HG03108 (cell line): Measurements from ENCODE around the gene PNMA6F.
"Not testable (repeated sequence)": the region's sequence is repeated elsewhere in the genome, so short reads cannot be mapped to it uniquely, and the experiment has no call there.

Experiments
- ATAC-seq: cut with Tn5 transposase; IDR thresholded peaks from one replicate; pipeline ENCODE4 v1.9.1; 2021; ENCODE audit warnings: moderate library complexity; ENCODE audit not compliant: unreplicated experiment

The PNMA6F gene

GRCh38 chrX:153303276-153304262 is 18.0 kb downstream of the PNMA6F start:
- ATAC-seq = no peak

- no peak for ATAC-seq
Measured at GRCh38 chrX:153302796-153303195, 18.8 kb downstream of the PNMA6F start.

- ATAC-seq = no peak
Measured at GRCh38 chrX:153301746-153302145, 19.8 kb downstream of the PNMA6F start.

GRCh38 chrX:153299855-153300254 is 21.7 kb downstream of the PNMA6F start:
- ATAC-seq = no peak

- no peak for ATAC-seq
Measured at GRCh38 chrX:153297376-153297775, 24.2 kb downstream of the PNMA6F start.

- ATAC-seq = not testable (repeated sequence)
Measured at GRCh38 chrX:153293485-153294071, 28.0 kb downstream of the PNMA6F start.

GRCh38 chrX:153288807-153289206 is 32.8 kb downstream of the PNMA6F start:
- ATAC-seq = not testable (repeated sequence)

GRCh38 chrX:153285678-153286077 is 35.9 kb downstream of the PNMA6F start:
- ATAC-seq = not testable (repeated sequence)

- ATAC-seq = not testable (repeated sequence)
Measured at GRCh38 chrX:153283982-153284381, 37.6 kb downstream of the PNMA6F start.

GRCh38 chrX:153281784-153282183 is 39.8 kb downstream of the PNMA6F start:
- ATAC-seq = not testable (repeated sequence)

- ATAC-seq = not testable (repeated sequence)
Measured at GRCh38 chrX:153279304-153279703, 42.3 kb downstream of the PNMA6F start.

GRCh38 chrX:153276049-153276448 is 45.5 kb downstream of the PNMA6F start:
- ATAC-seq = not testable (repeated sequence)

- not testable (repeated sequence) for ATAC-seq
Measured at GRCh38 chrX:153275418-153275817, 46.1 kb downstream of the PNMA6F start.

- not testable (repeated sequence) for ATAC-seq
Measured at GRCh38 chrX:153272584-153272983, 49.0 kb downstream of the PNMA6F start.

- not testable (repeated sequence) for ATAC-seq
Measured at GRCh38 chrX:153272070-153272469, 49.5 kb downstream of the PNMA6F start.
